GM19324 (cell line): Measurements from ENCODE around the gene ZNF407.

ENCODE experiments used
- ATAC-seq: cut with Tn5 transposase; IDR thresholded peaks from one replicate; pipeline ENCODE4 v1.9.1; 2021; ENCODE audit warnings: mild to moderate bottlenecking, moderate library complexity; ENCODE audit not compliant: unreplicated experiment, low FRiP score

The ZNF407 gene

DNA sequence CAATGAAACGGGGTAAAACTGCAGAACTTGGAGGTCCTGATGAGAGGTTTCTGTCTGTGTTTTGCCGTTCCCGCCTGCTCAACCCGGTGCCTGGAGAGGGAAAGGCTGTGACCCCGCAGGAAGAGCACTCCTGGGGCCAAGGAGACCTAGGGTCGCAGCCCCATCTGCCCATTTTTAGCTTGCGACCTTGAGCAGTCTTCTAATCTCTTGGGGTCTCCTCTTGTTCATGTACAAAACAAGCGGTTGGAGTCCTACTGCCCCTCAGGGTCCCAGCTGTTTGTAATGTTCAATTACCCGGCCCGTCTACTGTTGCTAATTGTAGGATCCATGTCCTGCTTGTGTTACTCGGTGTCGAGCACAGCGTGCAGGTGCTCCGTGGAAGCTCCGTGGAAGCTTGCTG is 506.8 kb downstream of the ZNF407 start:
- no peak for ATAC-seq

- no peak for ATAC-seq
These were observed 508.0 kb downstream of the ZNF407 start for GRCh38 chr18:75105551-75106254.

GRCh38 chr18:75106746-75107145 is 509.1 kb downstream of the ZNF407 start:
- no peak for ATAC-seq

- ATAC-seq = no peak
These were observed 509.7 kb downstream of the ZNF407 start for GRCh38 chr18:75107196-75107930.

DNA sequence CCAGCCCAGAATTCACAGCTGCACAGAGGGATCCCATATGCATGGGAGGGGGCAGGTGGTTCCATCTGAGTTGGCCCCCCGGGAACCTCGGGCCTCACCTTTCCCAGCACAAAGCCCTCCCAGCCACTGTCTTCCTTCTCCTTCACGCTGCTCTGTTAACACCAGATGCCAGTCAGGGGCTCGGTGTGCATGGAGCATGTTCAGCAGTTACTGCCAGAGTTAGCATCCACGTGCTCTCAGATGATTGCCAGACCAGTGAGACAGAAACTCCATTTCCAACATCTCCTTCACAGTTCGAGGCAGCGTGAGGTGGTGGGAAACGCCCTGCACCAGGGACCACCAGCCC is 510.2 kb downstream of the ZNF407 start:
- ATAC-seq = no peak

DNA sequence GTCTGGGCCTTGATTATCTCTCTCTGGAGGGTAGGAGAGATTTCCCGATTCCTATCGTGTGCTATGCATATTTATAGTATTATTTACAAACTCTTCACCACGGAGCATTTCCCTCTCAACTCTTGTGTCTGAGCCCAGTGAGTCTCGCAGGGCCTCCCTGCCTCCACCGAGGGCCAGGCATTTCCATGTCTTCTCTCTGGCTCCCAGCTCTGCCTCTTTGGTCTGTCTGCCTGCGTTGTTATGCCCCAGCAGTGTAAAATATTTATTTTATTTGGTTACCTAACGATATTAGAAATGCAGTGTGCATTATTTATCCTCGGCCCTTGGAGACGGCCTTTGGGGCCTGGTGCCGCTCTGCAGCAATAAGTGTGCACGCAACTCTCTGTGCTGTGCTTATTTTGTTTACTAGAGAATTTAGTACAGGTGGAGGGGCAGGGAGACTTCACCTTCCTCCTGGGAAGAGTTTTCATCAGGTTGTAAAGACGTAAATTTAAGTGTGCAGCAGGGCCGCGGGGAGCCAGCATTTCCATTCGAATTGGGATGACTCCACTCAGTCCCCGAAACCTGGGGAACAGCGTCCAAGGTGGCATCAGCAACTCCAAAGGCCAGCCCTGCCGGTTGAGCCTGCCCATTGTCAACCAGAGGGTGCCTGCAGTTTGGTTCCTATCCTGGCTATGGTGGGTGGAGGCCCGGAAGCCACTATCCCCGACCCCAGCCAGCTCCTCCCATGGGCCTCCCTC is 511.1 kb downstream of the ZNF407 start:
- no peak for ATAC-seq

GRCh38 chr18:75109319-75109691 is 511.6 kb downstream of the ZNF407 start:
- no peak for ATAC-seq

GRCh38 chr18:75109819-75110218 is 512.1 kb downstream of the ZNF407 start:
- no peak for ATAC-seq

GRCh38 chr18:75110311-75110710 is 512.6 kb downstream of the ZNF407 start:
- no peak for ATAC-seq

DNA sequence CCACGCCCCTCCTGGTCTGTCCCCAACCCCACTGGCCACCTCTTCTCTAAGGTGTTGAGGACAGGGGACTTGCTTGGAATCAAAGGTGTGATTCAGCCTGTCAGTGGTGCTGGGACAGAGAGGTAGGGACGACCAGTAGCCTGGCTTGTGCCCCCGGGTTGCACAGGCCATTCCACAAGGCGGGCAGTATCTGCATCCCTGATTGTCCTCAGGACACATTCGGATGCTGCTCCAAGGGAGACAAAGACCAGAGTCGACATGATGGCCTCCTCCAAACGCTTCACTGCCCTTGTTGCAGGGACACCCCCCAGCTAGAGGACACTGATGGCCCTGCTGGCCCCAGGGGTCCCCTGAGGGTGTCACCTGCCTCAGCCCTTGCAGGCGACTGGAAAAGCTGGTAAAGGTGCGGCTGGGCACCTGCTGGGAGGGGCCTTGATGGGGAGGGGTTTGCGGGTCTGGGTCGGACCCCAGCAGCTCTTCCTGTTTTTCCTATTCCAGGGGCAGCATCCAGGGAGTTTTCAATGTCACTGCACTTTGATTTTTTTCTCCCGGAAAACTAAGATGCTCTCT is 513.3 kb downstream of the ZNF407 start:
- ATAC-seq = no peak

- no peak for ATAC-seq
These were observed 514.1 kb downstream of the ZNF407 start for GRCh38 chr18:75111760-75112159.

DNA sequence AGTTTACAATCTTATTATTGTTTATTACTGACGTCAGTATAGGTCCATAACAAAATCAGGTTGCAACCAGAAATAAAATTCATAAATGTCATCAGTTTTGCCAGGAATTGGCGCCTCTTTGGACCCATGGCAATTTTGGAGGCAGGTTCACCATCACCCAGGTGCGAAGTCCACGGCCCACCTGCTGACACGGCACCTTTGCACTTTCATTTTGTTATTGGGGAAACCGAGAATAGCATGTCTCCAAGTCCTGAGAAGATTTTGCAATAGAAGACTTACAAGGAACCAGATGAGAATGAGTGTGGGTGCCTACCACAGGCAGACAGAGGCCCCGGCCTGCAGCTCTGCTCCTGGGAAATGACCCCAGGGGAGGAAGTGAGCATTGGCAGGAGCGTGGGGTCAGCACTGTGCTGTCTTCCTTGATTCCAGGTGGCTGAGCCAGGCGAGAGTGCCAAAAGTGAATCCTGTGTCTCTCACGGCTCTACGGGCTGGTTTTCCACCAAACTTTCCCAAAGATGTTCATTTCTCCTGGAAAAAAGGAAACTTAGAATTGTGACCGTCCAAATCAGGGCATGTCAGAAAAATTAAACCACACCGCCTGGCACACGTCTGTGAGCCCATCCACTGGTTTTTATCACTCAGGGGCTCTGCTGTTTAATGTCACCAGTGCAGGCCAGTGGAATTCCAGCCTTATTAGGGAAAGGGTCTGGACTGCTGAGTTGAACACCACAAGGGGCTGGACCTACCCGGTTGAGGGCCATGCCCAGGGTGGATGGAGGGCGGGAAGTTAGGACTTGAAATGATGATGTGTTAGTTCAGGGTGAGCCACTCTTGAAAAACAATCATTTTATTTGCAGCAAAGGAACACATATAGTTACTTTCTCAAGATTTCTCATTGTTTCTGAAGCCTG is 514.8 kb downstream of the ZNF407 start:
- no peak for ATAC-seq

- no peak for ATAC-seq
These were observed 515.8 kb downstream of the ZNF407 start for GRCh38 chr18:75113455-75113854.

DNA sequence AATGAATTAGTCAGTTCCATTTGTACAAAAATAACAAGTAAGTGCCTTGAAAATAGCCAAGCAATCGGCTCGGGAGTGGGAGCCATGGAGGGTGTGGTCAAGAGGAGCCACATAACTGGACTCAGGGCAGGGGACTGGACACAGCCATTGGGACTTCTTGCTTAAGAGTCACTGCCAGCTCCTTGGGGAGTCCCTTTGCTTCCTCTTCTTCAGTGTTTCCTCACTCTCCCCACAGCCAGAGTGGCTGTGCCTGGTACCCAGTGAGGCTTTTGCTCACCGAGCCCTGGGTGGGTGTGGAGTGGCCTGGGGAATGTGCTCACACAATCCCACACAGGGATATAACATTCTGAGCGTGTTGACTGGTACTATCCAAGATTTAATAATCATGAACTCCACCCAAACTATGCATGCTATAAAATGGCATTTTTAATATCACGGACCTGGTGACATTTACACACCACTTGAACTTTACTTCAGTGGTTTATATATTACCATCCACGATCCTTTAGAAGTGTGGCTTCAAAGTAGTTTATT is 516.6 kb downstream of the ZNF407 start:
- no peak for ATAC-seq
